ENCODE results near the gene DHCR7.
A peak's percentile ranks its signal among the peaks of the same experiment; 100 is the strongest.

Gene DHCR7

GRCh38 chr11:71453037-71453917, 5.1 kb upstream of the DHCR7 start, which contains the start of gene NADSYN1:
TSS of gene NADSYN1 (plus strand) at chr11:71453203. CDS start at chr11:71453297, 94 bp downstream.
- TF ChIP-seq CTCF (IDR thresholded peaks at IDR 0.05; ENCODE audit: poor library complexity, severe bottlenecking), result no peak
- peaks cover 8% of the 10 kb centered on the region for H3K4me1 ChIP-seq (ENCODE audit: insufficient read depth, poor library complexity, severe bottlenecking)
- ATAC-seq (ENCODE audit: low read depth), result peak; percentile 64
- peak; percentile 94 for DNase-seq (ENCODE audit: low spot score)
- no peaks in the 10 kb centered on the region for H3K9me3 ChIP-seq (ENCODE audit: severe bottlenecking)
- peaks cover 29% of the 10 kb centered on the region for H3K36me3 ChIP-seq (ENCODE audit: low read depth)
- peak within 1 kb of the TSS; percentile 90 for H3K4me3 ChIP-seq (ENCODE audit: severe bottlenecking)
- H3K27ac ChIP-seq (ENCODE audit: poor library complexity, severe bottlenecking), result peak within 1 kb of the TSS; percentile 47
- no peaks in the 10 kb centered on the region for H3K27me3 ChIP-seq (ENCODE audit: insufficient read depth, poor library complexity, severe bottlenecking)

- Histone ChIP-seq H3K36me3 (ENCODE audit: low read depth) (peaks cover 25% of the 10 kb centered on the region), H3K27me3 (ENCODE audit: insufficient read depth, poor library complexity, severe bottlenecking) (no peaks in the 10 kb centered on the region), H3K4me1 (ENCODE audit: insufficient read depth, poor library complexity, severe bottlenecking) (peaks cover 8% of the 10 kb centered on the region), H3K4me3 (ENCODE audit: severe bottlenecking) (peak overlapping the region; percentile 90), H3K9me3 (ENCODE audit: severe bottlenecking) (no peaks in the 10 kb centered on the region), H3K27ac (ENCODE audit: poor library complexity, severe bottlenecking) (peak overlapping the region; percentile 47)
- ATAC-seq (ENCODE audit: low read depth) (peak; percentile 0; the same call in 2 of the 3 replicates), DNase-seq (ENCODE audit: low spot score) (peak; percentile 23)
- no peak for TF ChIP-seq CTCF (IDR thresholded peaks at IDR 0.05; ENCODE audit: poor library complexity, severe bottlenecking)
These were observed 4.2 kb upstream of the DHCR7 start for GRCh38 chr11:71452199-71453036.

GRCh38 chr11:71451596-71452198, 3.5 kb upstream of the DHCR7 start:
- peaks cover 12% of the 10 kb centered on the region for H3K4me1 ChIP-seq (ENCODE audit: insufficient read depth, poor library complexity, severe bottlenecking)
- DNase-seq (ENCODE audit: low spot score), result peak; percentile 51
- no peaks in the 10 kb centered on the region for H3K9me3 ChIP-seq (ENCODE audit: severe bottlenecking)
- TF ChIP-seq CTCF (IDR thresholded peaks at IDR 0.05; ENCODE audit: poor library complexity, severe bottlenecking), result no peak
- no peak for ATAC-seq (ENCODE audit: low read depth)
- H3K36me3 ChIP-seq (ENCODE audit: low read depth), result peaks cover 27% of the 10 kb centered on the region
- H3K27me3 ChIP-seq (ENCODE audit: insufficient read depth, poor library complexity, severe bottlenecking), result no peaks in the 10 kb centered on the region
- H3K27ac ChIP-seq (ENCODE audit: poor library complexity, severe bottlenecking), result peak overlapping the region; percentile 47
- H3K4me3 ChIP-seq (ENCODE audit: severe bottlenecking), result peak overlapping the region; percentile 90

- peaks cover 15% of the 10 kb centered on the region for H3K4me1 ChIP-seq (ENCODE audit: insufficient read depth, poor library complexity, severe bottlenecking)
These were observed 2.7 kb upstream of the DHCR7 start for GRCh38 chr11:71450939-71451338.

More at GRCh38 chr11:71450939-71451338, 2.7 kb upstream of the DHCR7 start:
- no peak for TF ChIP-seq CTCF (IDR thresholded peaks at IDR 0.05; ENCODE audit: poor library complexity, severe bottlenecking)
- ATAC-seq (ENCODE audit: low read depth) (no peak), DNase-seq (ENCODE audit: low spot score) (no peak)
- Histone ChIP-seq H3K27ac (ENCODE audit: poor library complexity, severe bottlenecking) (no peak overlapping the region), H3K4me3 (ENCODE audit: severe bottlenecking) (no peak overlapping the region), H3K9me3 (ENCODE audit: severe bottlenecking) (no peaks in the 10 kb centered on the region), H3K27me3 (ENCODE audit: insufficient read depth, poor library complexity, severe bottlenecking) (no peaks in the 10 kb centered on the region), H3K36me3 (ENCODE audit: low read depth) (peaks cover 27% of the 10 kb centered on the region)
